Measurements from ENCODE around the gene HRH1. TPM values are rescaled to one million over a fixed set of nuclear protein-coding genes. Genes with fewer than 3 reads are reported as not detected.

The HRH1 gene
- total RNA-seq, 1 donor: 9.8 TPM

- no peak for TF ChIP-seq CTCF (IDR thresholded peaks at IDR 0.05; ENCODE audit: extremely low read depth, low read depth, low read length)
- Histone ChIP-seq H3K27me3 (ENCODE audit: insufficient read depth, low read length) (no peaks in the 10 kb centered on the region), H3K9me3 (ENCODE audit: low read depth, low read length) (no peaks in the 10 kb centered on the region), H4K20me1 (ENCODE audit: insufficient read depth, low read length) (no peaks in the 10 kb centered on the region), H3K4me2 (ENCODE audit: insufficient read depth, low read length) (peak overlapping the region; percentile 83), H3K27ac (ENCODE audit: low read depth, low read length) (peak overlapping the region; percentile 98), H3K4me3 (ENCODE audit: insufficient read depth, low read length) (no peak overlapping the region), H3K4me1 (ENCODE audit: insufficient read depth, low read length) (peaks cover 52% of the 10 kb centered on the region), H3K79me2 (ENCODE audit: insufficient read depth, low read length) (peaks cover 43% of the 10 kb centered on the region), H3K36me3 (ENCODE audit: insufficient read depth, low read length) (peaks cover 4% of the 10 kb centered on the region), H2AFZ (ENCODE audit: low read length) (no peak overlapping the region)
- no peak for DNase-seq (ENCODE audit: insufficient read length, low spot score, missing footprints)
Measured at GRCh38 chr3:11289864-11290263, 135.6 kb downstream of the HRH1 start.

GRCh38 chr3:11290743-11291680 is 136.7 kb downstream of the HRH1 start:
- Histone ChIP-seq H3K36me3 (ENCODE audit: insufficient read depth, low read length) (peaks cover 4% of the 10 kb centered on the region), H2AFZ (ENCODE audit: low read length) (peak overlapping the region; percentile 28), H3K4me1 (ENCODE audit: insufficient read depth, low read length) (peaks cover 52% of the 10 kb centered on the region), H3K9me3 (ENCODE audit: low read depth, low read length) (no peaks in the 10 kb centered on the region), H3K27me3 (ENCODE audit: insufficient read depth, low read length) (no peaks in the 10 kb centered on the region), H3K4me2 (ENCODE audit: insufficient read depth, low read length) (peak overlapping the region; percentile 21), H3K79me2 (ENCODE audit: insufficient read depth, low read length) (peaks cover 42% of the 10 kb centered on the region), H3K4me3 (ENCODE audit: insufficient read depth, low read length) (no peak overlapping the region), H4K20me1 (ENCODE audit: insufficient read depth, low read length) (no peaks in the 10 kb centered on the region), H3K27ac (ENCODE audit: low read depth, low read length) (peak overlapping the region; percentile 98)
- TF ChIP-seq CTCF (IDR thresholded peaks at IDR 0.05; ENCODE audit: extremely low read depth, low read depth, low read length): no peak
- DNase-seq (ENCODE audit: insufficient read length, low spot score, missing footprints): no peak

- Histone ChIP-seq H3K36me3 (ENCODE audit: insufficient read depth, low read length) (peaks cover 4% of the 10 kb centered on the region), H2AFZ (ENCODE audit: low read length) (no peak overlapping the region), H3K4me1 (ENCODE audit: insufficient read depth, low read length) (peaks cover 51% of the 10 kb centered on the region), H3K27me3 (ENCODE audit: insufficient read depth, low read length) (no peaks in the 10 kb centered on the region), H4K20me1 (ENCODE audit: insufficient read depth, low read length) (no peaks in the 10 kb centered on the region), H3K4me3 (ENCODE audit: insufficient read depth, low read length) (no peak overlapping the region), H3K9me3 (ENCODE audit: low read depth, low read length) (no peaks in the 10 kb centered on the region), H3K4me2 (ENCODE audit: insufficient read depth, low read length) (peak overlapping the region; percentile 21), H3K79me2 (ENCODE audit: insufficient read depth, low read length) (peaks cover 43% of the 10 kb centered on the region), H3K27ac (ENCODE audit: low read depth, low read length) (peak overlapping the region; percentile 98)
- no peak for DNase-seq (ENCODE audit: insufficient read length, low spot score, missing footprints)
- TF ChIP-seq CTCF (IDR thresholded peaks at IDR 0.05; ENCODE audit: extremely low read depth, low read depth, low read length): no peak
Measured at GRCh38 chr3:11291808-11292207, 137.5 kb downstream of the HRH1 start.

- Histone ChIP-seq H3K27ac (ENCODE audit: low read depth, low read length) (no peak overlapping the region), H4K20me1 (ENCODE audit: insufficient read depth, low read length) (no peaks in the 10 kb centered on the region), H3K79me2 (ENCODE audit: insufficient read depth, low read length) (peaks cover 52% of the 10 kb centered on the region), H3K9me3 (ENCODE audit: low read depth, low read length) (no peaks in the 10 kb centered on the region), H3K36me3 (ENCODE audit: insufficient read depth, low read length) (peaks cover 23% of the 10 kb centered on the region), H3K4me2 (ENCODE audit: insufficient read depth, low read length) (no peak overlapping the region), H3K27me3 (ENCODE audit: insufficient read depth, low read length) (no peaks in the 10 kb centered on the region), H3K4me3 (ENCODE audit: insufficient read depth, low read length) (no peak overlapping the region), H3K4me1 (ENCODE audit: insufficient read depth, low read length) (peaks cover 5% of the 10 kb centered on the region), H2AFZ (ENCODE audit: low read length) (no peak overlapping the region)
- DNase-seq (ENCODE audit: insufficient read length, low spot score, missing footprints): no peak
- TF ChIP-seq CTCF (IDR thresholded peaks at IDR 0.05; ENCODE audit: extremely low read depth, low read depth, low read length): no peak
Measured at GRCh38 chr3:11297126-11297525, 142.8 kb downstream of the HRH1 start.

Data from osteoblast (primary cell).